OCI-LY1 (cell line): ENCODE results near the gene HBP1.
"Not testable (repeated sequence)": the region's sequence is repeated elsewhere in the genome, so short reads cannot be mapped to it uniquely, and the experiment has no call there.

Experiments
- H2AFZ ChIP-seq: fragments of 200-600 bp; sonication (generic), shearing (Covaris generic); 2 replicates; pipeline ENCODE4 v1.6.0; 2014; ENCODE audit warnings: antibody characterized with exemption, mild to moderate bottlenecking, low read length
- H3F3A ChIP-seq: fragments of 200-600 bp; sonication (generic), shearing (Covaris generic); 2 replicates; pipeline ENCODE4 v1.6.0; 2014; ENCODE audit warnings: mild to moderate bottlenecking, antibody characterized with exemption, low read length, moderate library complexity; ENCODE audit not compliant: insufficient read depth
- H3K27ac ChIP-seq: fragments of 200-600 bp; sonication (generic); 2 replicates; pipeline ENCODE4 v1.5.1; 2014; ENCODE audit warnings: low read length, mixed run types, mild to moderate bottlenecking, low read depth; ENCODE audit not compliant: poor library complexity, severe bottlenecking
- H3K27me3 ChIP-seq: fragments of 200-600 bp; sonication (generic); 2 replicates; pipeline ENCODE4 v1.6.0; 2014; ENCODE audit warnings: antibody characterized with exemption, mild to moderate bottlenecking, low read length, moderate library complexity; ENCODE audit not compliant: insufficient read depth
- H3K36me3 ChIP-seq: fragments of 200-600 bp; sonication (generic); 2 replicates; pipeline ENCODE4 v1.6.1; 2014; ENCODE audit warnings: mild to moderate bottlenecking, antibody characterized with exemption, low read length, moderate library complexity, mixed read lengths; ENCODE audit not compliant: insufficient read depth
- H3K4me1 ChIP-seq: fragments of 200-600 bp; sonication (generic); 2 replicates; pipeline ENCODE4 v1.5.1; 2014; ENCODE audit warnings: mild to moderate bottlenecking, low read length, moderate library complexity; ENCODE audit not compliant: insufficient read depth, severe bottlenecking
- H3K4me2 ChIP-seq: fragments of 200-600 bp; sonication (generic), shearing (Covaris generic); 2 replicates; pipeline ENCODE4 v1.6.1; 2014; ENCODE audit warnings: low read length
- H3K4me3 ChIP-seq: fragments of 200-600 bp; sonication (generic); 2 replicates; pipeline ENCODE4 v1.5.1; 2014; ENCODE audit warnings: low read length, low read depth, mild to moderate bottlenecking, mixed read lengths; ENCODE audit not compliant: poor library complexity, severe bottlenecking
- H3K79me2 ChIP-seq: fragments of 200-600 bp; shearing (Covaris generic); 2 replicates; pipeline ENCODE4 v1.6.1; 2016; ENCODE audit warnings: mixed run types, low read length, mixed read lengths; ENCODE audit not compliant: insufficient read depth
- H3K9ac ChIP-seq: fragments of 200-600 bp; sonication (generic), shearing (Covaris generic); 2 replicates; pipeline ENCODE4 v1.6.1; 2014; ENCODE audit warnings: mild to moderate bottlenecking, low read length, mixed read lengths
- H3K9me2 ChIP-seq: fragments of 200-600 bp; sonication (generic), shearing (Covaris generic); 2 replicates; pipeline ENCODE4 v1.6.1; 2014; ENCODE audit warnings: low read depth, mild to moderate bottlenecking, low read length, mixed read lengths
- H3K9me3 ChIP-seq: fragments of 200-600 bp; shearing (Covaris generic); 2 replicates; pipeline ENCODE4 v1.6.1; 2014; ENCODE audit warnings: low read length, mixed read lengths
- H4K20me1 ChIP-seq: fragments of 200-600 bp; sonication (generic), shearing (Covaris generic); 2 replicates; pipeline ENCODE4 v1.6.0; 2016; ENCODE audit warnings: mild to moderate bottlenecking, low read length; ENCODE audit not compliant: insufficient read depth
- CTCF ChIP-seq: fragments of 200-600 bp; sonication (generic), shearing (Covaris generic); IDR thresholded peaks from 2 replicates; pipeline ENCODE4 v1.5.1; 2017; ENCODE audit warnings: mild to moderate bottlenecking, antibody characterized with exemption, low read length, moderate library complexity, mixed read lengths
- EZH2 ChIP-seq: fragments of 200-600 bp; sonication (generic), shearing (Covaris generic); IDR thresholded peaks from 2 replicates; pipeline ENCODE4 v1.8.0; 2017; ENCODE audit warnings: borderline replicate concordance, mixed run types, mild to moderate bottlenecking, antibody characterized with exemption, low read length, moderate library complexity, mixed read lengths

Gene HBP1

GRCh38 chr7:107244613-107245012 is 75.8 kb downstream of the HBP1 start:
- Histone ChIP-seq H3K4me1 (no peaks in the 10 kb centered on the region), H3K9me3 (peaks cover 3% of the 10 kb centered on the region; the same call in 1 of the 2 replicates), H3K4me3 (no peak overlapping the region), H4K20me1 (no peaks in the 10 kb centered on the region), H3F3A (no peaks in the 10 kb centered on the region), H3K9me2 (no peaks in the 10 kb centered on the region), H3K27ac (no peak overlapping the region), H2AFZ (no peak overlapping the region), H3K79me2 (no peaks in the 10 kb centered on the region), H3K27me3 (no peaks in the 10 kb centered on the region), H3K9ac (no peak overlapping the region), H3K36me3 (peaks cover 12% of the 10 kb centered on the region; the same call in 1 of the 2 replicates), H3K4me2 (no peak overlapping the region)
- TF ChIP-seq CTCF (no peak), EZH2 (no peak)

- not testable (repeated sequence) for H4K20me1 ChIP-seq, H3K9me3 ChIP-seq, H3K4me3 ChIP-seq, H3K9me2 ChIP-seq, H3K79me2 ChIP-seq, H3F3A ChIP-seq, H3K27ac ChIP-seq, H3K27me3 ChIP-seq, H3K4me2 ChIP-seq, H3K4me1 ChIP-seq, H2AFZ ChIP-seq, H3K9ac ChIP-seq
- peaks cover 12% of the 10 kb centered on the region; the same call in 1 of the 2 replicates for H3K36me3 ChIP-seq
Observed at GRCh38 chr7:107246836-107247235, 78.0 kb downstream of the HBP1 start.

- no peak overlapping the region for H3K9ac ChIP-seq
- H3K27ac ChIP-seq, result no peak overlapping the region
- H3K27me3 ChIP-seq, result no peaks in the 10 kb centered on the region
- TF ChIP-seq EZH2 (no peak), CTCF (no peak)
- peaks cover 12% of the 10 kb centered on the region; the same call in 1 of the 2 replicates for H3K36me3 ChIP-seq
- no peak overlapping the region for H2AFZ ChIP-seq
- no peaks in the 10 kb centered on the region for H3K9me2 ChIP-seq
- H3K4me2 ChIP-seq, result no peak overlapping the region
- H3K9me3 ChIP-seq, result peaks cover 3% of the 10 kb centered on the region; the same call in 1 of the 2 replicates
- H3K4me1 ChIP-seq, result no peaks in the 10 kb centered on the region
- H3F3A ChIP-seq, result no peaks in the 10 kb centered on the region
- H4K20me1 ChIP-seq, result no peaks in the 10 kb centered on the region
- H3K79me2 ChIP-seq, result no peaks in the 10 kb centered on the region
- H3K4me3 ChIP-seq, result no peak overlapping the region
Observed at GRCh38 chr7:107248551-107249316, 79.9 kb downstream of the HBP1 start.

GRCh38 chr7:107251963-107252362 is 83.2 kb downstream of the HBP1 start:
- Histone ChIP-seq H3K4me1 (no peaks in the 10 kb centered on the region), H3K4me2 (no peak overlapping the region)
- TF ChIP-seq EZH2, result no peak

More at GRCh38 chr7:107251963-107252362, 83.2 kb downstream of the HBP1 start:
- Histone ChIP-seq H3K27ac (no peak overlapping the region), H3K27me3 (no peaks in the 10 kb centered on the region), H3K9me3 (no peaks in the 10 kb centered on the region), H3K9me2 (no peaks in the 10 kb centered on the region), H4K20me1 (no peaks in the 10 kb centered on the region), H3K9ac (no peak overlapping the region), H3K79me2 (no peaks in the 10 kb centered on the region), H3K36me3 (peaks cover 6% of the 10 kb centered on the region; the same call in 1 of the 2 replicates), H3K4me3 (no peak overlapping the region), H3F3A (no peaks in the 10 kb centered on the region), H2AFZ (no peak overlapping the region)
